GM19463 (cell line): ENCODE results near the gene ATAD5.

Source experiments
- ATAC-seq: cut with Tn5 transposase; IDR thresholded peaks from one replicate; pipeline ENCODE4 v1.9.1; 2021; ENCODE audit warnings: mild to moderate bottlenecking, moderate library complexity; ENCODE audit not compliant: unreplicated experiment

ATAD5 gene

GRCh38 chr17:30939051-30939689 lies 107.4 kb downstream of the ATAD5 start:
- ATAC-seq: no peak

- no peak for ATAC-seq
These were observed 110.7 kb downstream of the ATAD5 start for GRCh38 chr17:30942308-30943079.
